Kidney epithelial cell (primary cell): ENCODE results near the gene GIMD1. TPM values are rescaled to one million over a fixed set of nuclear protein-coding genes. Genes with fewer than 3 reads are reported as not detected.
"Not testable (repeated sequence)": the region's sequence is repeated elsewhere in the genome, so short reads cannot be mapped to it uniquely, and the experiment has no call there.

Experiments
- DNase-seq: peaks from one replicate; pipeline ENCODE4 v3.0.0-alpha.2; 2010; ENCODE audit warnings: low read depth
- H3K27me3 ChIP-seq: 2 replicates; pipeline ENCODE4 v1.6.0; 2011; ENCODE audit warnings: low read length; ENCODE audit not compliant: control insufficient read depth, insufficient read depth
- H3K36me3 ChIP-seq: 2 replicates; pipeline ENCODE4 v1.5.1; 2011; ENCODE audit warnings: low read length; ENCODE audit not compliant: control insufficient read depth, insufficient read depth
- H3K4me3 ChIP-seq: 2 replicates; pipeline ENCODE4 v1.5.1; 2011; ENCODE audit warnings: low read depth, mild to moderate bottlenecking, control low read depth, low read length
- total RNA-seq: library from RNA; depleted of rRNA; stranded (reverse); fragments of >200 nt; gene quantifications from 2 replicates; pipeline ENCODE4 v1.2.3, GENCODE V29; 2015
- TF ChIP-seq, protein P1 (sequence below): IDR thresholded peaks from 2 replicates; pipeline ENCODE4 v1.5.1; 2011; ENCODE audit warnings: mild to moderate bottlenecking, moderate library complexity, low read length, control low read depth, inconsistent platforms; ENCODE audit not compliant: insufficient read depth, poor library complexity, severe bottlenecking

The GIMD1 gene
- total RNA-seq, 1 donor from 2014 or later: not detected

DNA sequence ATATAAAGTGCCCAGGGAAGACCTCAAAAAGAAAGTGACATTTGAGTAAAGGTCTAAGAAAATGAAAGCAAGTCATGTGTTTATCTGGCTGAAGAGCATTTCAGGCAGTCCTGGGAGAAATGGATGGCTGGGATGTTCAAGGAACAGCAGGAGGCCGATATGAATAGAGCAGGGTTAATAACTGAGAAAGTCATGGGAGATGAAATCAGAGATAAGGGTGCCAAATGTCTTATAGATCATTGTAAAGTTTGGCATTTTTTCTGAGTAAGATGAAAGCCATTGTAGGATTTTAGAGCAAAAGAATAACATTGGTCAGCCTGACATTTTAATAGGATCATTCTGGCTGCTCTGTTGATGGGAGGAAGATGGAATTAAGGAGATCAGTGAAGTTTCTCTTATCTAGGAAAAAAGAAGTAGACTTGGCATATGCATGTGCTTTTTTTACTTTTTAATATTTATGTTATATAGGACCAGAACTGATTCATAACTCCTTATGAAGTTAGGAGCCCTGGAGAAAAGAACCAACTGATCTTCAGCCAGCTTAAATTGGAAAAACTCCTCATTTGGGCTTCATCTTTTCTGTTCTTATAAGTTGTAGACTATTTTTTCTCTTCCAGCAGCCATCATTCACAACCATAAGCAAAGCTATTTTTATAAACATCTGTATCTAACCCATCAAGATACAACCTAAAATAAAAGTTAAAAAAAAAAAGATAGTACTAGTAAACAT, 33.7 kb downstream of the GIMD1 start:
- Histone ChIP-seq H3K27me3 (no peaks in the 10 kb centered on the region), H3K4me3 (no peak overlapping the region), H3K36me3 (no peaks in the 10 kb centered on the region)
- TF ChIP-seq, protein P1, sequence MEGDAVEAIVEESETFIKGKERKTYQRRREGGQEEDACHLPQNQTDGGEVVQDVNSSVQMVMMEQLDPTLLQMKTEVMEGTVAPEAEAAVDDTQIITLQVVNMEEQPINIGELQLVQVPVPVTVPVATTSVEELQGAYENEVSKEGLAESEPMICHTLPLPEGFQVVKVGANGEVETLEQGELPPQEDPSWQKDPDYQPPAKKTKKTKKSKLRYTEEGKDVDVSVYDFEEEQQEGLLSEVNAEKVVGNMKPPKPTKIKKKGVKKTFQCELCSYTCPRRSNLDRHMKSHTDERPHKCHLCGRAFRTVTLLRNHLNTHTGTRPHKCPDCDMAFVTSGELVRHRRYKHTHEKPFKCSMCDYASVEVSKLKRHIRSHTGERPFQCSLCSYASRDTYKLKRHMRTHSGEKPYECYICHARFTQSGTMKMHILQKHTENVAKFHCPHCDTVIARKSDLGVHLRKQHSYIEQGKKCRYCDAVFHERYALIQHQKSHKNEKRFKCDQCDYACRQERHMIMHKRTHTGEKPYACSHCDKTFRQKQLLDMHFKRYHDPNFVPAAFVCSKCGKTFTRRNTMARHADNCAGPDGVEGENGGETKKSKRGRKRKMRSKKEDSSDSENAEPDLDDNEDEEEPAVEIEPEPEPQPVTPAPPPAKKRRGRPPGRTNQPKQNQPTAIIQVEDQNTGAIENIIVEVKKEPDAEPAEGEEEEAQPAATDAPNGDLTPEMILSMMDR: no peak
- DNase-seq: no peak

DNA sequence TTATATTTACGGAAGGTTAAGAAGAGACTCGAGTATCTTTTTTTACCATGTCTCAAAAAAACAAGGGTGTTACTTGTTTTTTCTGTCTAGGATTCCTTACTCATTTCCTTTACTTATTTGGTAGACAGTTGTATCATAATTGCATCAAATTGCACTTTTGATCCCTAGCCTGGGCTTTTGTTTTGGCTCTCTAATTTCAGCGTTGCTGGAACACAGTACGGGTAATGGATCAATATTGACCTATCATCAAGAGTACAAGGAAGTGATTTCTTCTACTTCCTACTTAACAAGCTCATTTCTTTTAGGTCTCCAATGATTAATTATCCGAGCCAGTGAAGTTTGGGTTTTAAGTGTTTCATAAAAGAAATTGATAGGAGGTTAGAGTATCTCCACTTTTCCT, 35.4 kb downstream of the GIMD1 start:
- Histone ChIP-seq H3K27me3 (no peaks in the 10 kb centered on the region), H3K36me3 (no peaks in the 10 kb centered on the region), H3K4me3 (no peak overlapping the region)
- no peak for DNase-seq
- TF ChIP-seq, protein P1: no peak

DNA sequence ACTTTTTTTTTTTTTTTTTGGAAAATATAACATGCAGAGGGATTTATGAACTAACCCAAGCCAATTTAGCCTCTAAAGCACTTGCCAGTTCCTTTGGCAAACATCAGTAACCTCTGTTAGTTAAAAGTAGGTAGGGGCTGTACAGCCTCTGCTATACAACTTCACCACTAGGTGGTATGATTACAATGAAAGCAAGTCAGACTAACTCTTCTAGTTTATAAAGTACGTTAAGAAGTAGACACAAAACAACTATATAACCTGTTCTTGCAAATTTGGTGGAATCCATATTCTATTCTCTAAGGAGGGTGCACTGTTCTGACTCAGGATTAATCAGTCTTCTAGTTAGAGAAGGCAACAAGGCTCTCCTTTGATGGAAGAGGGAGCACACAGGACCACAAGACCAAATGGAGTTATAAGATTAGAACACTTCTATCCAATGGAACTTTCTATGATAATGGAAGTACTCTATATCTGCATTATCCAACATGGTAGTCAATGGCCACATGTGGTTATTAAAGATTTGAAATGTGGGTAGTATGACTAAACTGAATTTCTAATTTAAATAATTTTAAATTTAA, 39.4 kb downstream of the GIMD1 start:
- Histone ChIP-seq H3K36me3 (no peaks in the 10 kb centered on the region), H3K4me3 (no peak overlapping the region), H3K27me3 (no peaks in the 10 kb centered on the region)
- TF ChIP-seq, protein P1: peak; percentile 70
- DNase-seq: no peak

DNA sequence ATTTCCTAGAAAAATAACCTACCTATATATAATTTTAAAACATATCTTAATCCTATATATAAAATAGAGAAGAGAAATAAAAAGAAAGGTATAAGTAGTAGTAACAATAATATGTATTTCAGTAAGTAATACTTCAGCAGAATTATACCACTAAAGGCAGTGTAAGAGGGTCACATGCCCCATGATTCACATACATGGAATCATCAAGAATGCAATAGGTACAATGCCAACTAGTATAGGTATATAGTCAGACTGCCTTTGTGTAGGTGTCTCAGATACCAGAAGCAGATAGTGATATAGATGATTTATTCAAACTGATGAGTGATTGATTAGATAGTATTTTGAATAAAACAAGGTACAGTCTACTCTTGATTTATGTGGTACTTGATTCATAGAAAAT, 42.8 kb downstream of the GIMD1 start:
- Histone ChIP-seq H3K36me3 (no peaks in the 10 kb centered on the region), H3K27me3 (no peaks in the 10 kb centered on the region), H3K4me3 (no peak overlapping the region)
- no peak for DNase-seq
- TF ChIP-seq, protein P1: no peak

DNA sequence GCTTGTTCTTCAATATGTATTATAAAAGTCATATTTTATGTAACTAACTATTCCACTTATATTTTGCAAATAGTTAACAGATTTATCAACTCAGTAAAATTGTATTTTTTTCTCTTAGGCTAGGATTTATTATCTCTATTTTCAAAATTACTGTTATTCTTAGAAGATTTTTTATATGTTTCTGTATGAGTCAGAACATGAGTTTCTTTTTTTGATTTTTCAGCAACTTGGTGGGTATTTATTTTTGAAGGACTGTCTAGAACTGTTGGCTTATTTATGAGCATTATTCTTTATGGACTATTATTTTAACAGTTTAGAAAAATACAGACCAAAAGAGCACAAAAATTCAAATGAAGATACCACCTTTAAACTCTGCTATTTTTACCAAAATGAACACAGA, 45.5 kb downstream of the GIMD1 start:
- Histone ChIP-seq H3K4me3 (no peak overlapping the region), H3K27me3 (no peaks in the 10 kb centered on the region), H3K36me3 (no peaks in the 10 kb centered on the region)
- no peak for DNase-seq
- TF ChIP-seq, protein P1: no peak

DNA sequence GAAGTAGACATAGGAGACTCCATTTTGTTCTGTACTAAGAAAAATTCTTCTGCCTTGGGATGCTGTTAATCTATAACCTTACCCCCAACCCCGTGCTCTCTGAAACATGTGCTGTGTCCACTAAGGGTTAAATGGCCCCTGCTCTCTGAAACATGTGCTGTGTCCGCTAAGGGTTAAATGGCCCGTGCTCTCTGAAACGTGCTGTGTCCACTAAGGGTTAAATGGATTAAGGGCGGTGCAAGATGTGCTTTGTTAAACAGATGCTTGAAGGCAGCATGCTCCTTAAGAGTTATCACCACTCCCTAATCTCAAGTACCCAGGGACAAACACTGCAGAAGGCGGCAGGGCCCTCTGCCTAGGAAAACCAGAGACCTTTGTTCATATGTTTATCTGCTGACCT, 46.8 kb downstream of the GIMD1 start:
- not testable (repeated sequence) for H3K4me3 ChIP-seq, H3K27me3 ChIP-seq, H3K36me3 ChIP-seq, DNase-seq

DNA sequence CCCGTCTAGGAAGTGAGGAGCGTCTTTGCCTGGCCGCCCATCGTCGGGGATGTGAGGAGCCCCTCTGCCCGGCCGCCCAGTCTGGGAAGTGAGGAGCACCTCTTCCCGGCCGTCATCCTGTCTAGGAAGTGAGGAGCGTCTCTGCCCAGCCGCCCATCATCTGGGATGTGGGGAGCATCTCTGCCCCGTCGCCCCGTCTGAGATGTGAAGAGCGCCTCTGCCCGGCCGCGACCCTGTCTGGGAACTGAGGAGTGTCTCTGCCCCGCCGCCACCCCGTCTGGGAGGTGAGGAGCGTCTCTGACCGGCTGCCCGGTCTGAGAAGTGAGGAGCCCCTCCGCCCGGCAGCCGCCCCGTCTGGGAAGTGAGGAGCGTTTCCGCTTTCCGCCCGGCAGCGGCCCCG, 47.4 kb downstream of the GIMD1 start:
- not testable (repeated sequence) for DNase-seq, H3K36me3 ChIP-seq, H3K27me3 ChIP-seq, H3K4me3 ChIP-seq
